Measurements from ENCODE around the gene DBNDD1.

Gene DBNDD1

DNA sequence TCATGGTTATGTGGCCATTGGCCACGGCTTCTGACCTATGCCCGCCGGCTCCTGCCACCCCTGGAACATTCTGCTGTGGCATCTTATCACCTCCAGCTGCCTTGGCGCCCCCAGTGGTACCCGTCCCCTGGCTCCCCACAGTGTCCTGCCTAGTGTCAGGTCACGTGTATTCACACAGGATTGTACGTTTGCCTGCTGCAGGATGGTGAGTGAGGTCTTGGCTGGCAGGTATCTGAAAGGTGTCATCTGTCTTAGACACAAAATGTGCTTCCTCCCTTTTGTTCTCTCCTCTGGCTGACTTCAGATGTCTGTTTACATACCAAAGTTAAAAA, 24.9 kb downstream of the DBNDD1 start:
- no peak overlapping the region for H3K4me3 Mint-ChIP-seq
- no peaks in the 10 kb centered on the region for H3K9me3 Mint-ChIP-seq
- peaks cover 63% of the 10 kb centered on the region for H3K36me3 Mint-ChIP-seq (ENCODE audit: low read depth)
- H3K4me1 Mint-ChIP-seq = no peaks in the 10 kb centered on the region
- H3K27ac Mint-ChIP-seq = peak overlapping the region in 1 of 3 experiments; percentile 63
- H3K27me3 Mint-ChIP-seq (ENCODE audit: low read depth) = no peaks in the 10 kb centered on the region
- TF ChIP-seq, protein P1, sequence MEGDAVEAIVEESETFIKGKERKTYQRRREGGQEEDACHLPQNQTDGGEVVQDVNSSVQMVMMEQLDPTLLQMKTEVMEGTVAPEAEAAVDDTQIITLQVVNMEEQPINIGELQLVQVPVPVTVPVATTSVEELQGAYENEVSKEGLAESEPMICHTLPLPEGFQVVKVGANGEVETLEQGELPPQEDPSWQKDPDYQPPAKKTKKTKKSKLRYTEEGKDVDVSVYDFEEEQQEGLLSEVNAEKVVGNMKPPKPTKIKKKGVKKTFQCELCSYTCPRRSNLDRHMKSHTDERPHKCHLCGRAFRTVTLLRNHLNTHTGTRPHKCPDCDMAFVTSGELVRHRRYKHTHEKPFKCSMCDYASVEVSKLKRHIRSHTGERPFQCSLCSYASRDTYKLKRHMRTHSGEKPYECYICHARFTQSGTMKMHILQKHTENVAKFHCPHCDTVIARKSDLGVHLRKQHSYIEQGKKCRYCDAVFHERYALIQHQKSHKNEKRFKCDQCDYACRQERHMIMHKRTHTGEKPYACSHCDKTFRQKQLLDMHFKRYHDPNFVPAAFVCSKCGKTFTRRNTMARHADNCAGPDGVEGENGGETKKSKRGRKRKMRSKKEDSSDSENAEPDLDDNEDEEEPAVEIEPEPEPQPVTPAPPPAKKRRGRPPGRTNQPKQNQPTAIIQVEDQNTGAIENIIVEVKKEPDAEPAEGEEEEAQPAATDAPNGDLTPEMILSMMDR (IDR thresholded peaks at IDR 0.05; ENCODE audit: unreplicated experiment in 3 of 3) = no peak

DNA sequence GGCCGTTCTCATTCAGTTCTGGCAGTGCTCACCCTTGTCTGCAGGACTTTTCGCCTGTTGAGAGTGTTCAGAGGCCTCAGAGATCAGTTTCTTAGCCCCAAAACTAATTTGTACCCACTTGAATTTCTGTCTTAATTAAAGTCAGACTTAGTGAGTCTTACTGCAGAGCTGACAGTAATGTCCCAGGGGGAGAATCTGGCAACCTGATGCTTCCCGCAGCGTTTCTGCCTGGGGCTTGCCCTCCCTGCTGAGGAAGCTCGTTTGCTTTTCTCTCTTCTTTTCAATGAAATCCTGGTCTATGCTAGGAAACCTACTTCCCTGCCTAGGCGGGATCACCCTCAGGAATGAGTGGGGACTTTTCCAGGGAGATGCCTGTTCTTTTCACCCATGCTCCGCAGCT, 25.3 kb downstream of the DBNDD1 start:
- H3K27ac Mint-ChIP-seq = no peak overlapping the region
- peaks cover 63% of the 10 kb centered on the region for H3K36me3 Mint-ChIP-seq (ENCODE audit: low read depth)
- no peaks in the 10 kb centered on the region for H3K4me1 Mint-ChIP-seq
- no peaks in the 10 kb centered on the region for H3K27me3 Mint-ChIP-seq (ENCODE audit: low read depth)
- TF ChIP-seq, protein P1 (IDR thresholded peaks at IDR 0.05; ENCODE audit: unreplicated experiment in 3 of 3) = no peak
- no peak overlapping the region for H3K4me3 Mint-ChIP-seq
- no peaks in the 10 kb centered on the region for H3K9me3 Mint-ChIP-seq

DNA sequence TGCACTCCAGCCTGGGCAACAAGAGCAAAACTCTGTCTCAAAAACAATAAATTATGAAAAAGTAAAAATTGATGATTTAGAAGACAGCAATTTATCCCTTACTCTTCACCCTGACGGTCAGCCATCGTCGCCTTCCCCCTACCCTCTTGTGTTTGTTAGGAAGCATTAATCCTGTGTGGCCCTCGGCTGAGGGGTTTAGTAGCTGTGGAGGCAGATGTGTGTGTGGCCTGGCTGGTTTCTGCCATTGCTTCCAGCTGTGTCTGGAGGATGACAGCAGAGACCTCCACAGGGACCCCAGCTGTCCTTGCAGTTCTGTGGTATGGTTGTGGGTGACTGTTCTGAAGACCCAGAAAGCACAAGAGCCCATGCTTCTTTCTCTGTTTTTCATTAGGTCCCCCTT, 25.9 kb downstream of the DBNDD1 start:
- Mint-ChIP-seq H3K36me3 (ENCODE audit: low read depth) (peaks cover 63% of the 10 kb centered on the region), H3K27me3 (ENCODE audit: low read depth) (no peaks in the 10 kb centered on the region), H3K4me1 (no peaks in the 10 kb centered on the region), H3K9me3 (no peaks in the 10 kb centered on the region), H3K4me3 (no peak overlapping the region), H3K27ac (no peak overlapping the region)
- TF ChIP-seq, protein P1 (IDR thresholded peaks at IDR 0.05; ENCODE audit: unreplicated experiment in 3 of 3) = no peak

DNA sequence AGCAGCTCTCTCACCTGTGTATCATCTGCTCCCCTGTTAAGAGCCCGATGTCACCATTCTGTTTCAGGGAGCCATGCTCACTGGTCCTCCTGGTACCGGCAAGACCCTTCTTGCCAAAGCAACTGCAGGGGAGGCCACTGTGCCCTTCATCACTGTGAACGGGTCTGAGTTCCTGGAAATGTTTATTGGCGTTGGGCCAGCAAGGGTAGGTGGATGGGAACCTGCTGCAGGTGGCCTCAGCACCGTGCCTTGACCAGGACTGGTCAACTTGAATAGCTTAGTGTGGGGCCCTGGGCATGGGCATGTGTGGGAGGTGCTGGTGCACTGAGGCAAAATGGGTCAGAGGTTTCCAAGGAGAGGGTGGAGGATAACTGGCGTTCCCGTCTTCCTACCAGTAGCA, 28.5 kb downstream of the DBNDD1 start:
- Mint-ChIP-seq H3K9me3 (no peaks in the 10 kb centered on the region), H3K4me3 (no peak overlapping the region), H3K4me1 (no peaks in the 10 kb centered on the region), H3K27ac (no peak overlapping the region), H3K27me3 (ENCODE audit: low read depth) (no peaks in the 10 kb centered on the region), H3K36me3 (ENCODE audit: low read depth) (peaks cover 61% of the 10 kb centered on the region)
- TF ChIP-seq, protein P1 (IDR thresholded peaks at IDR 0.05; ENCODE audit: unreplicated experiment in 3 of 3) = no peak

DNA sequence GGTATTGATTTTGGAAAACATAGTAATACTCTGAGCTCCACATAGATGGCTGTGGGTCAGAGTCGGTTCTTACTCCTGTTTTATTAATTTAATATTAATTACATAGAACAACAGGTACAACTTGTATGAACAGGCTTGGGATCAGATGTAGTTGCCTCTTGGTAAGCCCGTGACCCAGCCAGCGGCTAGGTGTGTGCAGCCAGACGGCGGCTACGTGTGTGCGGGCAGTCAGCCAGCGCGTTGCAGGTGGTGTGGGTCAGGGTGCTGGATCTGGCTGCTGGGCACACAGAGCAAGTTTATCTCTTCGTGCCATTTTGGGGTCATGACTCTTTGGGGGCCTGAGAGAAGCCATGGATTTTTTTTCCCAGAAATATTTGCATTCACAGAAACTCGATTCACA, 30.3 kb downstream of the DBNDD1 start:
- Mint-ChIP-seq H3K4me1 (no peaks in the 10 kb centered on the region), H3K27me3 (ENCODE audit: low read depth) (no peaks in the 10 kb centered on the region), H3K27ac (no peak overlapping the region), H3K36me3 (ENCODE audit: low read depth) (peaks cover 55% of the 10 kb centered on the region), H3K4me3 (no peak overlapping the region), H3K9me3 (no peaks in the 10 kb centered on the region)
- TF ChIP-seq, protein P1 (IDR thresholded peaks at IDR 0.05; ENCODE audit: unreplicated experiment in 3 of 3) = no peak

DNA sequence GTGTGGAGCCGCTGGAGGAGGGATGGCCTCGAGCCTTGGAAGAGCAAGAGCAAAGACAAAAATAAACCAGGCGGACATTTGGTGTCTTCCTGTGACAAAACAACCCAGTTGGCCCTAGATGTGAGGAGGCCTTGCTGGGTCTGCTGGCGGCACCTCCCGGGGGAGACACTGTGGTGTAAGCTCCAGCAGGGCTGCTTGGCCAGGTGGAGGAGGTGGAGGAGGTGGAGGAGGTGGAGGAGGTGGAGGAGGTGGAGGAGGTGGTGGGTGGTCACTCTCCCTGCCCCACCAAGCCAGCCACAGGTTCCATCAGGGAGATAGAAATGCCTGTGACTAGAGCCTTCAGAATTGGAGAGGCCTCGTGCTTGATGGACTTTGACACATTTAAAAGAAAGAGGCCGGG, 32.1 kb downstream of the DBNDD1 start:
- H3K36me3 Mint-ChIP-seq (ENCODE audit: low read depth) = peaks cover 53% of the 10 kb centered on the region
- no peaks in the 10 kb centered on the region for H3K9me3 Mint-ChIP-seq
- no peak overlapping the region for H3K27ac Mint-ChIP-seq
- H3K4me1 Mint-ChIP-seq = peaks cover 3% of the 10 kb centered on the region
- H3K4me3 Mint-ChIP-seq = no peak overlapping the region
- no peaks in the 10 kb centered on the region for H3K27me3 Mint-ChIP-seq (ENCODE audit: low read depth)
- TF ChIP-seq, protein P1 (IDR thresholded peaks at IDR 0.05; ENCODE audit: unreplicated experiment in 3 of 3) = no peak
